Measurements from ENCODE around the gene KASH5. TPM values are rescaled to one million over a fixed set of nuclear protein-coding genes. Genes with fewer than 3 reads are reported as not detected.

Gene KASH5
- total and polyA plus RNA-seq, 2 of the 13 experiments (the other 11 are each of a cell fraction or from before 2014, with no cell fraction given), result not detected

- no peak for FAIRE-seq
- H3K4me1 ChIP-seq (ENCODE audit: insufficient read depth, low read length), result peaks cover 16% of the 10 kb centered on the region
- in situ Hi-C loops (cut with HindIII; ENCODE audit: extremely low pct_ligation_motif_present, low pct_unique_long_range_greater_than_20kb) (no loop called here), intact Hi-C loops (cut with micrococcal nuclease; ENCODE audit: unreplicated experiment) (no loop called here)
- no peaks in the 10 kb centered on the region for H3K36me3 ChIP-seq (replicated peaks in 1 of 2; ENCODE audit: control insufficient read depth in 1 of 2, insufficient read depth in 2 of 2, low read length in 2 of 2)
- no peak overlapping the region for H3K4me3 ChIP-seq (replicated peaks in 1 of 3; ENCODE audit: insufficient read depth in 1 of 3, low read depth in 2 of 3, low read length in 3 of 3)
- H4K20me1 ChIP-seq (ENCODE audit: insufficient read depth, low read length), result no peaks in the 10 kb centered on the region
- no peak overlapping the region for H3K9ac ChIP-seq (ENCODE audit: insufficient read depth, low read depth, low read length)
- no peak for DNase-seq (ENCODE audit: low spot score)
- POLR2A ChIA-PET, result no interaction called here
- CTCF ChIA-PET (ENCODE audit: low intra/inter-chr PET ratio, low total read pairs), result interaction anchor here (1.9 kb wide), 1 partner anchor 39 kb away, joined by 16 read pairs; no protein-coding TSS in a partner anchor
- H3K9me3 ChIP-seq (ENCODE audit: low read length), result no peaks in the 10 kb centered on the region
- H3K79me2 ChIP-seq (ENCODE audit: insufficient read depth, low read length), result no peaks in the 10 kb centered on the region
- peaks cover 6 to 87% of the 10 kb centered on the region in 2 experiments; a peak in 4 of 5 replicates for H3K27me3 ChIP-seq (ENCODE audit: control insufficient read depth in 1 of 2, insufficient read depth in 2 of 2, low read length in 2 of 2)
- H3K27ac ChIP-seq (ENCODE audit: extremely low read length, insufficient read depth, low read length), result no peak overlapping the region
- no TSS peak for BruUV-seq (replicated peaks)
- no peak overlapping the region for H3K4me2 ChIP-seq (ENCODE audit: low read depth, low read length)
- H2AFZ ChIP-seq (ENCODE audit: low read length), result no peak overlapping the region
- peak; percentile 48 for ATAC-seq
- 37% methylated on average over 23 of the region's 28 CpGs for WGBS (ENCODE audit: low lambda C conversion rate)
- TF ChIP-seq SMC3 (IDR thresholded peaks at IDR 0.05; ENCODE audit: low read length), result peak; percentile 16; the same call in 1 of the 2 replicates
- TF ChIP-seq SALL1 (CRISPR knock-in tag; IDR thresholded peaks at IDR 0.05), result 0 out of 2 replicates have a peak, but pooled peaks have one; percentile 8
- peak; percentile 37 for TF ChIP-seq STAG1 (CRISPR knock-in tag; IDR thresholded peaks at IDR 0.05)
- TF ChIP-seq ZNF691 (CRISPR knock-in tag; IDR thresholded peaks at IDR 0.05; ENCODE audit: borderline replicate concordance, low read depth), result no peak
- no peak for TF ChIP-seq ZSCAN21 (CRISPR knock-in tag; IDR thresholded peaks at IDR 0.05; ENCODE audit: borderline replicate concordance)
- no peak for TF ChIP-seq ATM (IDR thresholded peaks at IDR 0.05; ENCODE audit: borderline replicate concordance)
- no peak for TF ChIP-seq ZNF510 (CRISPR knock-in tag; IDR thresholded peaks at IDR 0.05; ENCODE audit: low read depth)
- TF ChIP-seq NFRKB (IDR thresholded peaks at IDR 0.05), result no peak
- TF ChIP-seq ZNF770 (CRISPR knock-in tag; IDR thresholded peaks at IDR 0.05), result peak; percentile 96
- TF ChIP-seq ATF6 (CRISPR knock-in tag; conservative IDR thresholded peaks at IDR 0.05), result no peak
- TF ChIP-seq RBM22 (optimal IDR thresholded peaks at IDR 0.05; ENCODE audit: low read length), result no peak
- TF ChIP-seq RAD21 (CRISPR knock-in tag; IDR thresholded peaks at IDR 0.05), result 0 out of 2 replicates have a peak, but pooled peaks have one; percentile 10
- peak; percentile 74 for TF ChIP-seq CTCF (CRISPR knock-in tag; IDR thresholded peaks at IDR 0.05)
- TF ChIP-seq ZFP36L1 (CRISPR knock-in tag; IDR thresholded peaks at IDR 0.05), result no peak
- peak; percentile 44; the same call in 1 of the 2 replicates for TF ChIP-seq MAX (IDR thresholded peaks at IDR 0.05)
- no peak for TF ChIP-seq CREM (IDR thresholded peaks at IDR 0.05)
- no peak for TF ChIP-seq CREM (CRISPR knock-in tag; IDR thresholded peaks at IDR 0.05)
Observed at GRCh38 chr19:49430678-49431329, 42.8 kb downstream of the KASH5 start.

Measured in HepG2 (cell line).